ENCODE measurements around the gene SEMA3E.

Gene SEMA3E

DNA sequence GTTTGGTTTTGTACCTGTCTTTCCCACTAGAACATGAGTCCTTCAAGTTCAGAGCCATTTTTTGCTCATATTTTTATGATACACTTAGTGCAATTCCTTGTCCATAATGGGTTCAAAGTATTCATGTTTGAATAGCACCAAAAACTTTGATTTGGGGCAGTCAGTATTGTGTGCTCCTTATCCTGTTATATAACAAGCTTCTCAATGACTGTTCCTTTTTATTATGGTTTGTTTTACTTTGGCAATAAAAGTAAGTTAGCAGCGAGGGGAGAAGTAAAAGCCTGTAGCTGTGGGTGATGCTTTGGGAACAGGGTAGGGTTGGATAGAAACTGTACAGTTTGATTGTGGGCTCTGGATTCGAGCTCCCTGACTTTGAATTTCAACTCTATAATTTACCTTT, 311.9 kb downstream of the SEMA3E start:
- DNase-seq: no peak

DNA sequence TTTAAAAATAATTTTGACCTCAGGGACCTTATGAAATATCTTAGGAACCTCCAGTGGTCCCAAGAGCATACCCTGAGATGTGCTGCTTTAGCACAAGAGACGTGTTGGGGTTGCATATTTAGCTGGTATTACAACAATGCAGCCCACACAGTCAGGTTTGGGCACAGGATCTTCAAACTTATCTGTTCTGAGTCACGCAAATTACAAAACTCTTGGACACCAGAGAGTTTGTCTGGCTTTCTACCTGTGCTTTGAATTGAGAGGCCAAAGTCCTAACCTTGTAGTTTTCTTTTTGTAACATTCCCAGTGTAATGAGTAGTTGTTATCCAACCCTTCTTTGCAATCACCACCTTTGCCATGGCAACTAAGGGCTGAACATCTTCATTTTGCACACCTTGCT, 322.7 kb downstream of the SEMA3E start:
- DNase-seq: no peak

DNA sequence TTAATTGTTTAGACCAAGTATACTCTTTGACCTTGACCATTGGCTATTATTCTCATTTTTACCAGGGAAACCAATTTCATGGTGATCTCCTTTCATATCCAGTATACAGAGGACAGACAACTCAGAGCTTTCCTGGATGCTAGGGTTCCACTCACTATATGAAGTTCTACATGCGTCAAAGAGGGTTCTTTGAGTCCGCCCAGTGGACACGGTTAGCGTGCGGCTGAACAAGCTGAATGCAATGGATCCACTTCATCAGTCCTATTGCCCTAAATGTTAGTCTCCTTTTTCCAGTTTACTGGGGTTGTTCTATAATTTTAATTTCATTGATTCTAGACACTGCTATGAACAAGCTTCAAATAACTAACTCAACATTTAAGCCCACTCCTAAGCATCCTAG, 323.9 kb downstream of the SEMA3E start:
- DNase-seq: no peak

DNA sequence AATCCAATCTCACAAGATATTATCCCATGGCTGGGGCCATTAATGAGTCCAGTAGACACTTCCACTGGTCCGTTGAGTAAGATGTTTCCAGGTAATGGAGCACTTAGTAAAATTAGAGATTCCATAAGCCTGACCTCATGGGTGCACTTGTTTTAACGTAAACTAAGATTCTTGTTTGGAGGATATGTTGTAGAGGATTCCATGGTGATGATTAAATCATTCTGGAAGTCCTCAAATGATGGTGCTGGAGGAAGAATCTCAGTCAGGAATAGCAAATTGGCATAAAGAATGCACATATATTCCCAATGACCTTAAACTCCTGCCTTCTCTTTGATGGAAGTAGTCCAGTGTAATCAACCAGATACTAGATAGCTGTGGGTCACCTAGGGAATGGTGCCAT, 324.3 kb downstream of the SEMA3E start:
- no peak for DNase-seq

DNA sequence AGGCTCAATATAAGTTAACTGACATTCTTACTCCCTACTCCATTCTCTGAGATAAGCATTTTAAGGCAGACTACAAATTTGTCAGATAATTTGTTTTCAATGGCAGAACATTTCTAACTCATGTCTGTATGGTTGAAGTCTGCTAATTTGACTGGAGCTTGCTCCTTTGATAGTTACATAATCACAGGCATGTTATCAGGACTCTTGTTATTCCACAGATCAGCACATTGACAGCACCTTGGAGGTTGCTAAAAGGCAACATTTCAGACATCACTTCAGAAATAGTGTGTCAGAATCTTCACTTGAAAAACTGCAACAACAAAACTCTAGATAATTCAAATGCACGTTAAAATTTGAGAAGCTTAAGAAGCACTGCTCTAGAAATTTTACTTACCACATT, 327.9 kb downstream of the SEMA3E start:
- no peak for DNase-seq

DNA sequence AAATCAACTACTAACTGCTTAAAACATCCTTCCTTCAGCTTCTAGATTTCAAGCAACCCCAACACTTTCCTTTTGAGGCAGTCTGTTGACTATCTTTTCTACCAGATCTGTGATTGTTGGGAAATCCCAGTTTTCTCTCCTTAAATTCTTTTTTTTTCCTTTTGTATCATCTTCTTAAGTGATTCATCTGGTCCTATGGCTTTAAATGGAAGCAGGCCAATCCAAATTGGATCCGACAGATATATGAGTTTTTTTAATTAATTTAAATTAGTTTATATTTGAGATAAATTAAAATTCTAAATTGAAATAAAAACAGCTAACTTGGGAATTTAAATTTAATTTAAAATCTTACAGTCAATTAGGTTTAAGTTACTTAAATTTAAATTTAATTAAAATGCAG, 335.0 kb downstream of the SEMA3E start:
- DNase-seq: no peak
